ENCODE data around the gene UBA3. TPM values are rescaled to one million over a fixed set of nuclear protein-coding genes. Genes with fewer than 3 reads are reported as not detected.

The UBA3 gene
- total and polyA plus RNA-seq, 2 donors (not counting 3 experiments of a cell fraction or from before 2014, with no cell fraction given) = 39.4 to 84.6 TPM

GRCh38 chr3:69066121-69066520 is 14.0 kb downstream of the UBA3 start:
- Histone ChIP-seq H3K27ac (ENCODE audit: insufficient read depth, low read depth, low read length) (no peak overlapping the region), H3K79me2 (ENCODE audit: control insufficient read depth, insufficient read depth, low read length) (no peaks in the 10 kb centered on the region), H3K4me1 (ENCODE audit: control insufficient read depth, extremely low read depth, insufficient read depth, low read length) (no peaks in the 10 kb centered on the region), H3K4me2 (ENCODE audit: insufficient read depth, low read length) (no peak overlapping the region), H3K36me3 (ENCODE audit: control insufficient read depth in 2 of 2, extremely low read depth in 1 of 2, insufficient read depth in 2 of 2, low read length in 2 of 2) (peaks cover 5 to 12% of the 10 kb centered on the region in 2 experiments), H3K9me3 (replicated peaks; ENCODE audit: control insufficient read depth, insufficient read depth, low read length) (no peaks in the 10 kb centered on the region), H3K4me3 (replicated peaks in 1 of 3; ENCODE audit: insufficient read depth in 1 of 3, low read depth in 1 of 3, low read length in 3 of 3) (no peak overlapping the region), H3K27me3 (ENCODE audit: control insufficient read depth in 2 of 2, insufficient read depth in 2 of 2, low read length in 2 of 2) (no peaks in the 10 kb centered on the region), H4K20me1 (replicated peaks; ENCODE audit: control insufficient read depth, extremely low read depth, insufficient read depth, low read length) (no peaks in the 10 kb centered on the region), H3K9ac (replicated peaks; ENCODE audit: extremely low read depth, insufficient read depth, low read length) (no peak overlapping the region), H3K9me1 (replicated peaks; ENCODE audit: control insufficient read depth, extremely low read depth, insufficient read depth, low read length) (no peaks in the 10 kb centered on the region), H2AFZ (ENCODE audit: low read depth, low read length) (no peak overlapping the region)
- dilution Hi-C loops (cut with MboI; ENCODE audit: extremely low pct_ligation_motif_present, low sequenced_read_pairs) = no loop called here
- DNase-seq (ENCODE audit: low read depth, low spot score) (no peak), FAIRE-seq (no peak)
- BruUV-seq (replicated peaks) = no TSS peak
- POLR2A ChIA-PET = no interaction called here
- intact Hi-C loops (cut with micrococcal nuclease) = no loop called here
- TF ChIP-seq MYC (IDR thresholded peaks at IDR 0.05; ENCODE audit: low read depth, low read length) = no peak
- TF ChIP-seq EZH2 (IDR thresholded peaks at IDR 0.05; ENCODE audit: borderline replicate concordance, low read depth, low read length, severe bottlenecking) = no peak
- TF ChIP-seq CTCF (IDR thresholded peaks at IDR 0.05; ENCODE audit: extremely low read depth in 1 of 2, insufficient read depth in 1 of 2, low read depth in 1 of 2, low read length in 2 of 2) = no peak
- no peak for TF ChIP-seq MAX (IDR thresholded peaks at IDR 0.05; ENCODE audit: insufficient read depth, insufficient read length)
- CTCF ChIA-PET = no interaction called here

GRCh38 chr3:69065318-69065964 is 14.7 kb downstream of the UBA3 start:
- Histone ChIP-seq H3K4me1 (ENCODE audit: control insufficient read depth, extremely low read depth, insufficient read depth, low read length) (no peaks in the 10 kb centered on the region), H4K20me1 (replicated peaks; ENCODE audit: control insufficient read depth, extremely low read depth, insufficient read depth, low read length) (no peaks in the 10 kb centered on the region), H3K9ac (replicated peaks; ENCODE audit: extremely low read depth, insufficient read depth, low read length) (no peak overlapping the region), H3K27ac (ENCODE audit: insufficient read depth, low read depth, low read length) (no peak overlapping the region), H3K4me2 (ENCODE audit: insufficient read depth, low read length) (no peak overlapping the region), H3K36me3 (ENCODE audit: control insufficient read depth in 2 of 2, extremely low read depth in 1 of 2, insufficient read depth in 2 of 2, low read length in 2 of 2) (peaks cover 10% of the 10 kb centered on the region in 2 experiments), H3K4me3 (replicated peaks in 1 of 3; ENCODE audit: insufficient read depth in 1 of 3, low read depth in 1 of 3, low read length in 3 of 3) (no peak overlapping the region), H3K9me1 (replicated peaks; ENCODE audit: control insufficient read depth, extremely low read depth, insufficient read depth, low read length) (no peaks in the 10 kb centered on the region), H2AFZ (ENCODE audit: low read depth, low read length) (no peak overlapping the region), H3K79me2 (ENCODE audit: control insufficient read depth, insufficient read depth, low read length) (no peaks in the 10 kb centered on the region), H3K27me3 (ENCODE audit: control insufficient read depth in 2 of 2, insufficient read depth in 2 of 2, low read length in 2 of 2) (no peaks in the 10 kb centered on the region), H3K9me3 (replicated peaks; ENCODE audit: control insufficient read depth, insufficient read depth, low read length) (no peaks in the 10 kb centered on the region)
- TF ChIP-seq JUN (IDR thresholded peaks at IDR 0.05; ENCODE audit: borderline replicate concordance, insufficient read depth, insufficient read length, low read depth) = no peak
- TF ChIP-seq EZH2 (IDR thresholded peaks at IDR 0.05; ENCODE audit: borderline replicate concordance, low read depth, low read length, severe bottlenecking) = no peak
- no peak for TF ChIP-seq CTCF (IDR thresholded peaks at IDR 0.05; ENCODE audit: extremely low read depth in 1 of 2, insufficient read depth in 1 of 2, low read depth in 1 of 2, low read length in 2 of 2)
- no peak for TF ChIP-seq GATA2 (IDR thresholded peaks at IDR 0.05; ENCODE audit: insufficient read depth, insufficient read length, low read depth, low read length)
- no peak for TF ChIP-seq MAX (IDR thresholded peaks at IDR 0.05; ENCODE audit: insufficient read depth, insufficient read length)
- TF ChIP-seq POLR2A (IDR thresholded peaks at IDR 0.05; ENCODE audit: low read depth, low read length) = no peak
- TF ChIP-seq FOS (IDR thresholded peaks at IDR 0.05; ENCODE audit: borderline replicate concordance, insufficient read depth, low read length) = no peak
- dilution Hi-C loops (cut with MboI; ENCODE audit: extremely low pct_ligation_motif_present, low sequenced_read_pairs) (no loop called here), intact Hi-C loops (cut with micrococcal nuclease) (no loop called here)
- ChIA-PET CTCF (interaction anchor here (1.3 to 2.3 kb wide), 2 partner anchors 10 to 13 kb away, joined by 4 to 9 read pairs; partner anchors contain the start of gene TMF1), POLR2A (no interaction called here)
- BruUV-seq (replicated peaks) = no TSS peak
- DNase-seq (ENCODE audit: low read depth, low spot score) = no peak
- no peak for FAIRE-seq

All from endothelial cell of umbilical vein (primary cell).